Prostate gland (tissue), 1 donor: ENCODE results near the gene ZNF609.

Experiments
- POLR2A ChIP-seq: fragments of 450-650 bp; IDR thresholded peaks from one replicate; pipeline ENCODE4 v1.6.1; 2016; ENCODE audit warnings: antibody characterized with exemption, mild to moderate bottlenecking
- POLR2AphosphoS5 ChIP-seq: sonication (generic); formaldehyde crosslinking; IDR thresholded peaks from one replicate; pipeline ENCODE4 v1.6.1; 2017; ENCODE audit warnings: antibody characterized with exemption

DNA sequence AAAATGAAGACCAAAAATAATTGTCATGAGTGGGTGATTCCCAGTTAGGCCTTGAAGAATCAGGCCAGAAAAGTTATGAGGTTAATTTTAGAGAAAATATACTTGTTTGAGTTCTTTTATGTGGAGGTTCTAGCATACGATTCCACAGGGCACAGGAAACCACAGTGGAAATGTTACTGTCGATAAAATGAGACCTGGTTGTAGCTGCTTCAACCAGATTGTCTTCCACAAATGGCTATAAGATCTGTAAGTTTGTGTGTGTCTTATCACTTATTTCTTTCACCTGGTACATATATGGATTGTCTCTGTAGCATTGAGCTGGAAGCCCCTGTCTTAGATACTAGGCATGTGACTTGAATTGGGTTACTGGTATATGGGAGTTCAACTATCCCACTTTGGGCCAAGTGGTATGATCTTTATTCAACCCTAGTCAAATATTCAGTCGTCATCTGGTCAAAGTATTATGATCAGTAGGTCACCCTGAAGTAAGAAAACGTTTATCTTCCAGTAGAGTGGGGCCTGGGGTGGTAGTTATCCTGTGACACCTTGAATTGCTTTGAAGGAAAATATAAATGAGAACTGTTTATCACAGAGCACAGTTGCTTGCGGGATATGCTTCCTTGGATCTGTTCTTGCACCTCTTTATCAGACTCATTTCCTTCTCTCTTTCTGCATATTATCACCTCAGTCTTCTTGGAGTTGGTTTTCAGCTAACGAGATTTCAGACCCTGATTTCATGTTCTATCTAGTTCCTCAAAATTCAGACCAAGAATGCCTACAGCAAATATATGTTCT is 21.5 kb upstream of the ZNF609 start:
- TF ChIP-seq POLR2AphosphoS5 = no peak
- no peak for TF ChIP-seq POLR2A
